Heart left ventricle (tissue), 13 donors: ENCODE results near the gene EVC2.

Source experiments
- CTCF ChIP-seq, 12 donors: fragments of 200-600 bp; sonication (generic) in 4 of 12; IDR thresholded peaks; one replicate each; pipeline versions ENCODE4 v1.5.0 to v1.8.0; 2018 to 2022; ENCODE audit warnings: antibody characterized with exemption in 12 of 12, mild to moderate bottlenecking in 5 of 12
- POLR2A ChIP-seq, 2 donors: fragments of 450-650 bp; IDR thresholded peaks; one replicate each; pipeline ENCODE4 v1.6.1; 2017; ENCODE audit warnings: antibody characterized with exemption in 2 of 2, mild to moderate bottlenecking in 2 of 2, moderate library complexity in 2 of 2
- donor health status: ischemic (EF 13 %, LVEDD 7.1; RV severe dilation, severe dysfunction).
- donor health status: DM: no; HTN: yes; CAD: no.
- donor health status: DM: no; HTN: no; CAD: no.
- donor health status: ischemic (EF 25% LVEDD 6.9; RV normal size, moderate dysfunction).
- donor health status: ischemic (EF 25% LVEDD 5.7; RV mildly dilated, moderate dysfunction).
- donor health status: ischemic (EF 35%, LVEDD 5.7; RV mildly dilated, moderate dysfunction).
- donor health status: nonischemic (EF 11% LVEDD 7.7; RV severe dilation, severe dysfunction).
- donor health status: DM: yes; HTN: yes; CAD: no.
- donor health status: PGD.
- donor health status: ischemic (EF 29% LVEDD 5.4; RV normal size, mild dysfunction).
- donor health status: nonischemic (EF 23%, LVEDD 6.1; RV moderate dilation, normal function).

DNA sequence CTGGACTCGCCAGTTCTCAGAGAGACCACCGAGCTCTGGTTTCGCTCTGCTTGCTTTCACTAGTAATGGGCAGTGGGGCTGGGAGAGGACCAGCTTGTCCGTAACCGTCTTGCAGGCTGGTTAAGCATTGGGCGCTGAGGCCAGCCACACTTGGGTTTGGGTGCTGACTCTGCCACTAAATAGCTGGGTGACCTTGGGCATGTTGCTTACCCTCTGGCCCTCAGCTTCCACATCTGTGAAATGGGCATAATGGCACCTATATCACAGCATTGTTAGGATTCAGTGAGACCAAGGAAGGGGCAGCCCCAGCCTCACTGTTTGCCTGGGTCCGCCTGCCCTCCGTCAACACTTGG, 46.1 kb upstream of the EVC2 start:
- TF ChIP-seq CTCF (IDR thresholded peaks at IDR 0.05), result no peak
- no peak for TF ChIP-seq POLR2A (IDR thresholded peaks at IDR 0.05)
